GM19328 (cell line): ENCODE results near the gene DIS3L.
"Not testable (repeated sequence)": the region's sequence is repeated elsewhere in the genome, so short reads cannot be mapped to it uniquely, and the experiment has no call there.

Experiments used
- ATAC-seq: cut with Tn5 transposase; IDR thresholded peaks from one replicate; pipeline ENCODE4 v1.9.1; 2021; ENCODE audit warnings: mild to moderate bottlenecking, moderate library complexity; ENCODE audit not compliant: unreplicated experiment

DIS3L gene

DNA sequence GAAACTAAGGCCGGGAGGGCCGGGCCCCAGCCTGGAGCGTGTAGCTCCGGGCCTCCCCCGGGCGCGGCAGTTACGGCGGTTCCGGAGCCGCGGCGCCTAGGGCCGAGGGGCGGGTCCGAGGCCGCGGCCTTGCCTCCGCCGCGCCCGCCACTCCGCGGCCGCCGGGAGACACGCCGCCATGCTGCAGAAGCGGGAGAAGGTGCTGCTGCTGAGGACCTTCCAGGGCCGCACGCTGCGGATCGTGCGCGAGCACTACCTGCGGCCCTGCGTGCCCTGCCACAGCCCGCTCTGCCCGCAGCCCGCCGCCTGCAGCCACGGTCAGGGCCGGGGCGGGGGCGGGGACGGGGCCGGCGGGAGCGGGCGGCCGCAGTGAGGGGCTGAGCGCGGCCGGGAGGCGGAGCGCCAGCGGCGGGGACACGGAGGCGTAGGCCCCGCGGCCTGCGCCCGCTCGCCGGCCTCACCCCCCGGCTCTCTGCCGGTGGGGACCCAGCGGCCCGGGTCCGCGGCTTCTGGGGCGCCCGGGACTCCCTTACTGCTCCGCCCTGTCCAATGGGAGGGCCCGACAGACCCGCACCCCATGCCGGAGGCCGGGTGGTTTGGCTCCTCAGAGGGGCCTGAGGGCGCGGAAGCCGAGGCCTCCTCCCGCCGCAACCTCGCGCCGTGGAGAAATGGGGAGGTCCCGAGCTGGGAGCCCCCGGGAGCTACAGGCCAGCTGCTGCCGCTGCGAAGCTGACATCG, at the start of gene DIS3L:
Gene DIS3L (plus strand): TSS at position 150 of the 738 bp plus-strand sequence. CDS start 29 bp downstream, at position 179.
- peak; percentile 60 for ATAC-seq

DNA sequence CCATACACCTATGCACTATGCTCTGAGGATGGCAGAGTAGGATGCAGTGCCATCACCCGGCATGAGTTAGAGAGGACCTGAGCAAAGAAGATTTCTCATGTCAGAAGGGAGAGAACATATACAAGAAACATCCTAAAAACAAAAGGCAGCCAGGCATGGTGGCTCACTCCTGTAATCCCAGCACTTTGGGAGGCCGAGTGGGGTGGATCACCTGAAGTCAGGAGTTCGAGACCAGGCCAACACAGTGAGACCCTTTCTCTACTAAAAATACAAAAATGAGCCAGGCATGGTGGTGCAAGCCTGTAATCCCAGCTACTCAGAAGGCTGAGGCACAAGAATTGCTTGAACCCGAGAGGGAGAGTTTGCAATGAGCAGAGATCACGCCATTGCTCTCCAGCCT, 47.5 kb upstream of the DIS3L start:
- not testable (repeated sequence) for ATAC-seq

DNA sequence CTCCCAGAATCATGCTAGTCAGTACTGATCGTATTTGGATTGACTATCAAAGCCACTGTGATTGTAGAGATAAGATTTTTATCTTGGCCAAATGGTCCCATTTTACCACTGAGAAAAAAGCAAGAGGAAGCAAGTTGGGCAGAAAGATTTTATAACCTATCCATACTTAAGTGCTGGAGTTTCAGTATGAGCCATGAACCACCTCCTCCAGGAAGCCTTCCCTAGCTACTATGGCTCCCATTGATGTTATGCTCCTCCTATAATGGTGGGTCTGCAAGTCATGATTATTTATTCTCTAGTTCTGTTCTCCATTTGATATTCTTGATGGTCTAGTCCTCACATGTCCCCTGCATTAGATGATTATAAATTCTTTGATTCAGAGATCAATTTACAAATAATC, 46.4 kb upstream of the DIS3L start:
- ATAC-seq: no peak

DNA sequence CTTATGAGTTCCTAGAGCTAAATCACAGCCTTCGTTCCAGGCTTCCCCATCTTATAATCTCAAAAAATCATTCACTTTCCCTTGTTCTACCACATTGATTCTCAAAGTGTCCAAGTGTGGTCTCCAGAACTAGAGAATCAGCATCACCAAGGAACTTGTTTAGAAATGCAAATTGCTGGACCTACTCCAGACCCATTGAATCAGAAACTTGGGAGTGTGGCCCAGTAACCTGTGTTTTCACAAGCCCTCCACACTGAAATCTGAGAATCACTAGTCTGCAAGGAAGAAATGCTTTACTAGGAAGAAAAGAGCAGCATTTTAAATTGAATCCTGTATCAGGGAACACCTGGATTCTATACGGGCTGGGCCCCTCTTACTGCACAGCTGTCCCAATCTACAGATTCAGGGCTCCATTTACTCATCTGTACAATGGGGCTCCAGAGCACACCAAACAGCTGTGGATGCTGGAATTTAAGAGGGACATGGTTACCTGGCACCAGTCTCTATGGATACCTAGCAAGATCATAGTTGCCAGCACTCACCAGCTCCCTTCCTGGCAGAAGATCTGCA, 43.7 kb upstream of the DIS3L start:
- no peak for ATAC-seq

DNA sequence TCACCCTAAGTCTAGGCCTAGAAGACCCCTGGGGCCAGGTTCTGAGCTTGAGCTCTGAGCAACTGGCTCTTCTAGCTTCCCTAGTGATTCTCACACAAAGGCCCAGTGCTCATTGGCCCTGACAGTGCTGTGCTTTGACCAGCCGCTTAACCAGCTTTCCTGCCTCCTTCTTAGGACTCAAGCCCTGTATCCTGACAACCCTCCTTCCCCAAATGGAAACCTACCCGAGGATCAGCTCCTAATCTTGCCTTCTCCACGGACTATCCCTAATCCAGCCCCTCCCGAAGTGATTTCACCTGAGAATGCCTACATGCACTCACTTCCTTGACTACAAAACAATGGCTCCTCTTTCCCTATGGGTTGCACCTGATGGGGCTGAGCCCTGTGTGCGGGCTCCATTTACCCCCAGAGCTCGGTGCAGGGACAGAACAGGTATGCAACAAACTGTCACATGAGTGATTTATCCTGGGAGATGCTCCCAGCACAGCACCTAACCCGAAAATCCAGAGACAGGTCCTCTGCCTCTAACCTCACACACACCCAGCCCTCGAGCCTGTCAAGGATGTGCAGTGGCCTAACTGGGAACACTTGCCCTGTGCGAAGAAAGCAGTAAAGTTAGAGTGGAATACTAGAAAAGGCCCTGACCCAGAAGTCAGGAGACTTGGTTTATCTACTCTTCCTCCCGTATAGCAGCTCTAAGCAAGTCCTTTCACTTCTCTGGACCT, 42.1 kb upstream of the DIS3L start:
- ATAC-seq: no peak

DNA sequence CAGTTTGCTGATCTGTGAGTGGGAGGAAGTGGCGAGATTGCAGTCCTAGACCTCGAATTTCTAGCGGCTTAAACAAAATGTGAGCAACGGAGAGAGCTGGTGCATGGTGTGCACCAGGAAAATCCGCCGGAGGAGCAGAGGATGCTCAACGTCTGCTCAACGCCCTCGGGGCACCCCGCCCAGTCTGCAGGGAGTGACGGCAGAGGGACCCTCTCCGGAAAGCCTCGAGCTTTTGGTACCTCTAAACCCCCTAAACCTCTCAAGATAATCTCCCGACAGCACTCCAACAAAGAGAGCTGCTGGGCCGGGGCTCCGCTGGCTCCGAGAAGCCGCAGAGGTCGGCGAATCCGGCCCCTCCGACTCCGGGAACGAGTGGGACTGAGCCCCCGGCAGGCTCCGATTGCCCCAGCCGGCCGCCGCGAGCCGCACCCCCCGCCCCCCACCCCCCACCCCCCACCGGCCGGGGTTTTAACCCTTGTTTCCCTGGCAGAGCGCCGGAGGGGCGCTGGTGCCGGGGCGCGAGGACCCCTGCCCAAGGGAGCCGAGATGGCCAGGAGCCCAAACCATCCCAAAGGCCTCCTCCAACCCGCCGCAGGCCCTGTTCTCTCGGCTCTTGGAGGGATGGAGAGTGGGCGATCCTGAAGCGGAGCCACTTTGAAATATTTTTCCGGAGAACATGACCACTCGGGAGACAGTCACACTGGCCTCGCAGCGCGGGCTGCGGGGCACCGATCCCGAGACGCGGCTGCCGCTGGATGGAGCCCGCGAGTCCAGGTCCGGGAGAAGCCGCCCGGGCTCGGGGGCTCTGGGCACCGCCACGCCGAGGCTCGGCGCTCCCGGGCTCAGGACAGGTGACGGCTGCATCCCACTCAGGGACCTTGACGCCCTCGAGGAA, 41.3 kb upstream of the DIS3L start:
- no peak for ATAC-seq

DNA sequence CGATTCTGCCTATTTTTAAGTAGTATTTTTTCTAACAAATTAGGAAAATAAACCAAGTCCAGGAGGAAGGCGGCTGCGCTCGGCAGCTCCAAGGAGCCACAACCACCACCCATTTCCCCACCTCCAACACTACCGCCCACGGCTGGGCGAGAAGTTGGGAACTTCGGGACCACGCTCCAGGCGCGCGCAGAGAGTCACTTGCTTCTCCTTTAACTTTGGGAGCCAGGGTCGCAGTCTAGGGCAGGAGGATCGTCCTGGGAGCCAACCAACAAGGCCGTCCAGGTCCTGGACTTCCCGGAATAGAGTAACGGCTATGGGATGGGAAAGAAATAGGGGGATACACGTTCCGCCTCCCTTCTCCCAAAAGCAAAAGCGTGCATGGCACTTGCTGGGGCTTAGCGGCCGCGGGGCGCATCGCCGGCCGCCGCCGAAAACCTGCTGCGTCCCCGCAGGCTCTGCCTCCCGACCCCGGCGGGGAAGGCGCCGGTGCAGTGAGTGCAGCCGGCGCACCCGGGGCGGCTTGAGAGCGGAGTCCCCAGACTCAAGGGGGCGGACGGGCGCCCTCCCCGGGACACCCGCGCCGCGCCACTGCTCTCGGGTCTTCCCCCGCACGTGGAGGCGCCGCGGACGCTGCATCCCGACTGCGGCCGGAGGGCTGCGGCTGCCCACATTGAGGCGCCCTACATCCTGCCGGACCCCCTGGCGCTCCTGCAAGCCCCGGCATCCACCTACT, 40.5 kb upstream of the DIS3L start:
- ATAC-seq: no peak

DNA sequence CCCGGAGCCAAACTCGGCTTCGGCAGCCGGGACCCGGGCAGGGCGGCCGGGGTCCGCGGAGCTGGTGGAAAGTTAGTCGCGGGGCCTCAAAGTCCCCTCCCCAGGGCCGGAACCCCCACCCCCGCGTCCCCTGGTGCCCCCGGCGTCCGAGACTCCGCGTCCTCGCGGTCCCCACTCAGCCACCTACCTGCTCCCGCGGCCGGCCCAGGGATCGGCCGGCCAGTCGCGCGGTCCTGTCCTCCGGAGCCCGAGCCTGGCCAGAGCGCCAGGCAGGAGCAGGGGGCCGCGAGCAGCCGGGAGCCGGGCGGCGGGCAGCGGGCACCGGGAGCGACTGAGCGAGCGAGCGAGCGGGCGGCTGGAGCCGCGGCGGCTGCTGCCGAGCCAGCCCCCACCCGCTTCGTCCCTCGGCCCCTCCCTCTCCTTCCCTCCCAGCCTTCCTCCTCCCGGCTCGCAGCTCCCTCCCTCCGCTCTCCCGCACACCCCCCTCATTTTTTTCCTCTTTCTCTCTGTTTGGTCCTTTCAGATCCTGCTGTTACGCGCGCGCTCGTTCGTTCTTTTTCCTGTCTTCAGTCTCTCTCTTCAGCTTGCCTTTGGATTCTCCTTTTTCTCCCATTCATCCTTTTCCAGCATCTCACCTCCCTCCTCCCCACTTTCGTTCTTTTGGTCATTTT, 39.8 kb upstream of the DIS3L start, which contains the start of gene MEGF11:
Gene MEGF11 (minus strand): TSS at position 333 of the 671 bp plus-strand sequence. CDS start 125,347 bp downstream, outside the sequence.
- no peak for ATAC-seq

DNA sequence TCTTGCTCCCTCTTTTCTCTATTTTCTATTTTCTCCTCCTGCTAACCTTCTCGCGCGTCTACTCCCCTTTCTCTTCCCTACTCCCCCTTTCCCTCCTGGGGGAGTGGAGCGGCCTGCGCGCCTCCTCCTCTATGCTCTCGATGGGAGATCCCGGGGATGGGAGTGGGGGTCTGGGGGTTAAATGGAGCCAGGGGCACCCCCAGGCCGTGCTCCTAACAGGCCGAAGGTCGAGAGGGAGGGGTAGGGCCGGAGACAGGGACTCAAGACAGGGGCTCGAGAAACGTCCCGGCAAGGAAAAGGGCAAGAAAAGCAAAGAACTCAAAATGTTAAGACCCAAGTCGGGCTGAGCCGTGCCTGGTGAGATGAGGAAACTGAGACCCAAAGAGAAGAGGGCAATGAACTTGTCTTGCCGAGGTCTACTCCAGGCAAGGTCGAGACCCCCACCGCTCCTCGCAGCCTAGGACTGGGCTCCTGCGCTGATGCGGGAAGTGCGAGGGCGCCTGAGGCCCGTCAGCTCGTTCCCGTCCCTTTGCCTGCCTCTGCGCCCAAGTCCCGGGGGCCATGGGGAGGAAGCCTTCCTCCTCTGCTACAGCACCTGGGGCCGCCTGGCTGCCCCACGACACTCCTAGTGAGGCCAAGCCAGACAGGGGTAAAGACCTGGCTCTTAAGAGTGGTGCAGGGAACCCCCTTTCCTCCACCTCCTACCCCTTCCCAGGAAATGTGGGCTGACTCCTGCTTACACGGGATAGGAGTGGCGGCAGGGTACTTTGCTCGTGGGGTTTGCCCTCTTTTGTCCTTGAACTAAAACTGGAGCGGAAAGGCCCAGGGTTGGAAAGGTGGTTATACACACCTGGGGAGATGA, 39.0 kb upstream of the DIS3L start:
- no peak for ATAC-seq

DNA sequence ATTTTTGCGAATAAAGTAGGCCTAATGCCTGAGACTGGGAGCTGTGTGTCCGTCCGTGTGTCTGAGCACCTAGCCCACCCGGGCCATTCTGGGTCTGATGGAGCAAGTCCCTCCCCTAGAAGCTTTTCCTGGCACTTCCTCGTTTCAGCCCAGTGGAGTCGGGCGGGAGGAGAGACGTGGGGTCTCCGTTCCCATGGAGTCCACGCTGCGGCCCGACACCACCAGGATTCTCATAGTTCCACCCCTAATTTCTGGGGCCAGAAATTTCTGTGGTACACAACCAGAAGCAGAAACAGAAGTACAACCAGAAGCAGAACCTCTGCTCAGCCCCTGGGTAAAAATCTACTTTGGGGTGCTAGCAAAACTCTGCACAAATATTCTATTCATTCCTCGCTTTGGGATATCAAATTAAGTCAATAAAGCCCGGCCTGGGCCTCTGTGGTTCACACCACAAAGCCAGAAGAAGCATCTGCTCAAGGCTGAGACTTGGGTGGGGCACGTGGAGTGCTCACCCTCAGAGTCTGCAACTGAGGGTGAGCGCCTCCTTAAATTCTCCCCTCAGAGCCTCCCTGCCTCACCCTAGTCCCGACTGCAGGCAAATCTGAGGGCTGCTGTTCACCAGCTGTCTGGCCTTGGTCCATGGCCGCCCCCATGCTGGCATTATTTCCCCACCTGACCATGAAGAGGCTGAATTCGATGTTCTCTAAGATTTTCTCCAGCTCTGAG, 38.3 kb upstream of the DIS3L start:
- ATAC-seq: no peak

DNA sequence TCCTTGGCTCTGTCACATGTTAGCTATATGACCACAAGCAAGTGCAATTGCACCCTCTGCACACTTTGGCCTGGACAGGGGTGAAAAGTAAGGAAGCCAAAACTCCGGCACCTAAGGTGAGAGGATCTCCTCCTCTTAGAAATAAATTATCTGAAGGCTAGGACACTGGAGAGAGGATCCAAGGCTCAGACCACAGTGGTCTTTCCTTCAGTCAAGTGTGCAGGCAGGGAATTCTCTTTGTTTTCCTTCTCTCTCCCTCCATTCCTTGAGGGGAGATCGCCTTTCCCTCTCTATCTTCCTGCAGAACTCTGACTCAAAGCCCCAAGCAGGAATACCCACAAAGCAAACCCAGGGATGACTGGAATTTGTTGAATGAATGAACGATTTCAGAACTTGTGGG, 36.7 kb upstream of the DIS3L start:
- ATAC-seq: no peak

DNA sequence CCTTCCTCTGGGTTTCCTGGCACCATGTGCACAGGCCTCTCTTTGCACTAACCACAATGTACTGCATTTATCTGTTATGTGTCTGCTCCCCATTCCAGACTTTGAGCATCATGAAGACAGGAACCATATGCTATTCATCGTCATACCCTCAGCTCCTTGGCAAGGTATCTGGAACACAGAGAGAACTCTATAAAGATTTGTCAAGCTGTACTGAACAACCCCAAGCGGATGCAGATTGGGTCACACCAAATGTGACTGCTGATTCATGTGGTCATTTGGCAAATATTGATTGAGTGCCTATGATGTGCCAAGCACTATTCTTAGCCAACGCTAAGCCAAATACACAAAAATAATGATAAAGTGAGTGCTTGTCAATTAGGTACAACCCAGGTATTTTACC, 32.3 kb upstream of the DIS3L start:
- ATAC-seq: no peak

DNA sequence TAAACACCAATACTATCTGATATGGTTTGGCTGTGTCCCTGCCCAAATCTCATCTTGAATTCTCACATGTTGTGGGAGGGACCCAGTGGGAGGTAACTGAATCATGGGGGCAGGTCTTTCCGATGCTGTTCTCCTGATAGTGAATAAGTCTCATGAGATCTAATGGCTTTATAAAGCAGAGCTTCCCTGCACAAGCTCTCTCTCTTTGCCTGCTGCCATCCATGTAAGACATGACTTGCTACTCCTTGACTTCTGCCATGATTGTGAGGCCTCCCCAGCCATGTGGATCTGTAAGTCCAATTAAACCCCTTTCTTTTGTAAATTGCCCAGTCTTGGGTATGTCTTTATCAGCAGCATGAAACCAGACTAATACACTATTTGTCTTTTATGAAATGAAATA, 30.5 kb upstream of the DIS3L start:
- not testable (repeated sequence) for ATAC-seq

DNA sequence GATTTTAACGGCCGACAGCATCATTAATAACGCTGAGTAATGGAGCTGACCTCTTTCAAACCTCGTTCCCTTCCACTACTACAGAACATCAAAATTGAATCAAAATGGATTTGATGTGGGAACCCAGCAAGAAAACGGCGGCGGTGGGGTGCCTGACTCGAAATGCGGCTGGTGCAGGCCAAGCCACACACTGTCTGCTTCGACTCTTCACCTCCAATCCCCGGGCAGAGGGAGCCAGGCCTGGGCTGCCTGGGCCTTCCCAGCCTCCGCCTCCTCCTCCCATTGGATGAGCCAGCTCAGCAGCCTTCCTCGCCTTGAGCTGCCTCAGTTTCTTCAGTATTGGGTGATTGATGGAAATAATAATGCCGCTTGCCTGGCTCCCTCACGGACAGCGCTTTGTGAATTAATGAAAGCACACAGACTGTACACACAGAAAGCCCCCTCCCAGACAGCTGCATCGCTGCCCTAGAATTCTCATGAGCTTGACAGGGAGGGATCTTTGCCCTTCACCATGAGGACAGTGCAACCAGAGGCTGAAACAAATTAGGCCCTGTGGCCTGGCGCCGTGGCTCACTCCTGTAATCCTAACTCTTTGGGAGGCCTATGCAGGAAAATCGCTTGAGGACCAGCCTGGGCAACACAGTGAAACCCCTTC, 28.4 kb upstream of the DIS3L start:
- ATAC-seq: no peak

DNA sequence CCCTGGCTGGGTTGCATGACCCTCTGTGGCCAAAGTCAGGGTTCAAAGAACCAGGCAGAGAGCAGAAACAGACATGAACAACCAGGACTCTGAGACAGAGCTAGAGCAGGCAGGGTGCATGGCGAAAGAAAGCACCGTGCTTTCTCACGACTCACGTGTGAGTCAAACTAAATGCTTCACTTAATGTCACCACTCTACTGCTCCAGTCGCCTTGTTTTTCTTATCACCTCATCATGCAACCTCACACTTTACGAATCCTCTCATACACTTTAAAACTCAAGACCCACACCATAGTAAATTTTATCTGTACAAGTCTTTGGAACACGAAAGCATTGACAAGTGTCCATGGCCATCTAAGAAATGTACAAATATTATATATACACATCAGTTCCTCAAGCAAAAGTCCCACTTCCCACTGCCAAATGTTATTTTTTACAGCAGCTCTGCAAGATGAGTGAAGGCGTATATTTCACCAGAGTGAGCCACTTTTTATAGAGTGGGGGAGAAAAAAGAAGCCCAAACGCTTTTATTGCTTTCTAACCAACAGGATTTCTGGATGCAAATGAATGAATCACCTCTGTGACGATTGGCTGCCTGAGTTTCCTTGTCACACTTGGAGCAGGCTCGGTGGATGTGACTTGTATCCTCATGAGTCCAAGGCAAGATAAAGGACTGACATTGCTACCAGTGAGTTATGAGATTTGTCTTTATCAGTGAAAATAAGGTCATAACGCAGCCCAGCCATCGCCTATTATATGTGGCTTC, 23.9 kb upstream of the DIS3L start:
- ATAC-seq: no peak

DNA sequence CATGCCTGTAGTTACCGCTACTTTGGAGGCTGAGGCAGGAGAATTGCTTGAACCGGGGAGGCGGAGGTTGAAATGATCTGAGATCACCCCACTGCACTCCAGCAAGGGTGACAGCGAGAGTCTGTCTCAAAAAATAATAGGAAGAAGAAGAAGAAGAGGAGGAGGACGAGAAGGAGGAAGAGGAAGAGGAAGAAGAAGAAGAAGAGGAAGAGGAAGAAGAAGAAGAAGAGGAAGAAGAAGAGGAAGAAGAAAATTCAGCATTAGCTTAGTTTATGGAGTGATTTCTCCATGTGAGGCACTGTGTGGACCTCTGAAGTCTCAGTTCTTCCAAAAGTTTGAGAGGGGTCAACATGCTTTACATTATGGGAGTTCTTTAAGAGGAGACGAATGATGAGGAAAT, 22.4 kb upstream of the DIS3L start:
- ATAC-seq: no peak

DNA sequence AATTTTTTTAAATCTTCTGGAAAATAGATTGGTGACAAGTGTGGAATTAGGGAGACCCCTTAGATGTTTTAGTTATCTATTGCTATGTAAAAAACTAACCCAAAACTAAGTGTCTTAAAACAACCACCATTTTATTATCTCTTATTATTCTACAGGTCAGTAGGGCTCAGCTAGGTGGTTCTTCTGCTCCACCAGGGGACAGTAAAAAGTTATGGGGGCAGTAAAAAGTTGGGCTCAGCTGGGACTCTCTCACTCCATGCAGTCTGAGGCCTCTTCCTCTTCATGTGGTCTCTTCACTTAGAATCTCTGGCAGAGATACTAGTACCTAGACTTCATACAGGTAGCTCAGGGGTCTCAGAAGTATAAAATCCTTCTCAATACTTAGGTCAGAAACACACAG, 18.0 kb upstream of the DIS3L start:
- no peak for ATAC-seq
